CD14-positive monocyte (primary cell): ENCODE data around the gene TIMP2. TPM values are rescaled to one million over a fixed set of nuclear protein-coding genes. Genes with fewer than 3 reads are reported as not detected.

Source experiments
- DNase-seq, 3 donors: peaks; one replicate each; pipeline ENCODE4 v3.0.0-alpha.2; 2011 to 2022
- H2AFZ ChIP-seq: 2 replicates; pipeline ENCODE4 v1.6.0; 2012; ENCODE audit warnings: mild to moderate bottlenecking, low read depth, low read length, inconsistent platforms; ENCODE audit not compliant: insufficient read depth, poor library complexity, severe bottlenecking
- H3K27ac ChIP-seq, 2 donors: 1 replicate in 1 of 2; 2 replicates in 1 of 2; pipeline ENCODE4 v1.5.1; 2012 to 2013; ENCODE audit warnings: low read length in 2 of 2, control low read depth in 1 of 2, inconsistent platforms in 1 of 2, low read depth in 1 of 2, mild to moderate bottlenecking in 1 of 2
- H3K27me3 ChIP-seq, 2 donors: one replicate each; pipeline versions ENCODE4 v1.6.0 to v1.6.1; 2011 to 2013; ENCODE audit warnings: low read length in 2 of 2; ENCODE audit not compliant: control insufficient read depth in 2 of 2, insufficient read depth in 2 of 2
- H3K36me3 ChIP-seq, 2 donors: replicated peaks in 1 of 2; 1 replicate in 1 of 2; 2 replicates in 1 of 2; pipeline versions ENCODE4 v1.5.1 to v1.6.1; 2012 to 2013; ENCODE audit warnings: low read length in 2 of 2, control low read depth in 1 of 2, inconsistent platforms in 1 of 2, mild to moderate bottlenecking in 1 of 2; ENCODE audit not compliant: insufficient read depth in 2 of 2, control insufficient read depth in 1 of 2
- H3K4me1 ChIP-seq, 2 donors: 1 replicate in 1 of 2; 2 replicates in 1 of 2; pipeline versions ENCODE4 v1.5.1 to v1.6.1; 2012 to 2013; ENCODE audit warnings: low read length in 2 of 2, control low read depth in 1 of 2, inconsistent platforms in 1 of 2, mild to moderate bottlenecking in 1 of 2, moderate library complexity in 1 of 2; ENCODE audit not compliant: insufficient read depth in 2 of 2, control insufficient read depth in 1 of 2
- H3K4me2 ChIP-seq: replicated peaks from 2 replicates; pipeline ENCODE3; 2012; ENCODE audit warnings: low read length, moderate library complexity, mild to moderate bottlenecking; ENCODE audit not compliant: poor library complexity, severe bottlenecking; ENCODE audit errors: extremely low read depth
- H3K4me3 ChIP-seq, 3 experiments: fragments of 200-600 bp in 1 of 3; sonication (generic) in 1 of 3; replicated peaks in 1 of 3; 1 replicate in 2 of 3; 2 replicates in 1 of 3; pipeline ENCODE4 v1.5.1; 2011 to 2013; ENCODE audit warnings: low read length in 3 of 3, mild to moderate bottlenecking in 3 of 3, control low read depth in 2 of 3, low read depth in 2 of 3, inconsistent platforms in 1 of 3, moderate library complexity in 1 of 3
- H3K79me2 ChIP-seq: 2 replicates; pipeline ENCODE4 v1.6.0; 2012; ENCODE audit warnings: mild to moderate bottlenecking, control low read depth, inconsistent platforms, low read length, moderate library complexity; ENCODE audit not compliant: insufficient read depth
- H3K9ac ChIP-seq: 2 replicates; pipeline ENCODE4 v1.6.0; 2017; ENCODE audit warnings: low read length, mild to moderate bottlenecking; ENCODE audit not compliant: insufficient read depth, poor library complexity, severe bottlenecking
- H3K9me3 ChIP-seq, 2 donors: replicated peaks in 1 of 2; 1 replicate in 1 of 2; 2 replicates in 1 of 2; pipeline versions ENCODE4 v1.5.1 to v1.6.1; 2012 to 2013; ENCODE audit warnings: low read length in 2 of 2, control low read depth in 1 of 2; ENCODE audit not compliant: control insufficient read depth in 1 of 2, insufficient read depth in 1 of 2
- H4K20me1 ChIP-seq: 2 replicates; pipeline ENCODE4 v1.6.0; 2012; ENCODE audit warnings: mild to moderate bottlenecking, low read length, control low read depth, moderate library complexity; ENCODE audit not compliant: insufficient read depth
- H3K27ac Mint-ChIP-seq, 7 donors: one replicate each; pipeline ENCODE4 v1.8.0; 2020; ENCODE audit warnings: mild to moderate bottlenecking in 7 of 7, mixed read lengths in 7 of 7, moderate library complexity in 6 of 7, inconsistent platforms in 2 of 7
- H3K27me3 Mint-ChIP-seq, 3 donors: one replicate each; pipeline ENCODE4 v1.8.0; 2021 to 2022; ENCODE audit warnings: low read depth in 3 of 3, mild to moderate bottlenecking in 3 of 3, mixed read lengths in 3 of 3, moderate library complexity in 3 of 3, inconsistent platforms in 1 of 3
- H3K36me3 Mint-ChIP-seq, 2 donors: one replicate each; pipeline ENCODE4 v1.8.0; 2020; ENCODE audit warnings: mixed read lengths in 2 of 2, inconsistent platforms in 1 of 2, mild to moderate bottlenecking in 1 of 2
- H3K4me1 Mint-ChIP-seq: one replicate; pipeline ENCODE4 v1.8.0; 2020; ENCODE audit warnings: mild to moderate bottlenecking, mixed read lengths
- H3K4me3 Mint-ChIP-seq, 2 donors: one replicate each; pipeline ENCODE4 v1.8.0; 2020; ENCODE audit warnings: mild to moderate bottlenecking in 2 of 2, mixed read lengths in 2 of 2, moderate library complexity in 1 of 2
- H3K9me3 Mint-ChIP-seq, 7 donors: one replicate each; pipeline ENCODE4 v1.8.0; 2020 to 2022; ENCODE audit warnings: mixed read lengths in 7 of 7, mild to moderate bottlenecking in 6 of 7, moderate library complexity in 6 of 7, inconsistent platforms in 2 of 7
- CTCF ChIP-seq: fragments of 200-600 bp; IDR thresholded peaks from one replicate; pipeline ENCODE4 v1.8.0; 2022; ENCODE audit warnings: antibody characterized with exemption, mild to moderate bottlenecking
- whole genome bisulfite sequencing: methylation state at CpG from one replicate; pipeline ENCODE4 v1.1.5; 2013; ENCODE audit warnings: missing lambda C conversion rate; ENCODE audit not compliant: insufficient coverage; 5-methylcytosine and 5-hydroxymethylcytosine counted together
- intact Hi-C, 2 donors: fragments of 100-400 bp; cut with micrococcal nuclease; formaldehyde crosslinking; loops; one replicate each; pipeline versions ENCODE4 v1.15.0 to v1.15.1; 2023
- polyA plus RNA-seq, 3 donors: library from polyadenylated mRNA; depleted of rRNA in 1 of 3; unstranded in 2 of 3; stranded (reverse) in 1 of 3; fragments of 300-500 nt in 2 of 3; fragments of >200 nt in 1 of 3; fragmentation: Illumina TruSeq in 2 of 3; gene quantifications; 1 replicate in 2 of 3; 2 replicates in 1 of 3; pipeline ENCODE4 v1.2.3, GENCODE V29; 2012 to 2021

The TIMP2 gene
- polyA plus RNA-seq, 3 donors: 4.5 to 101 (median 6.4) TPM

DNA sequence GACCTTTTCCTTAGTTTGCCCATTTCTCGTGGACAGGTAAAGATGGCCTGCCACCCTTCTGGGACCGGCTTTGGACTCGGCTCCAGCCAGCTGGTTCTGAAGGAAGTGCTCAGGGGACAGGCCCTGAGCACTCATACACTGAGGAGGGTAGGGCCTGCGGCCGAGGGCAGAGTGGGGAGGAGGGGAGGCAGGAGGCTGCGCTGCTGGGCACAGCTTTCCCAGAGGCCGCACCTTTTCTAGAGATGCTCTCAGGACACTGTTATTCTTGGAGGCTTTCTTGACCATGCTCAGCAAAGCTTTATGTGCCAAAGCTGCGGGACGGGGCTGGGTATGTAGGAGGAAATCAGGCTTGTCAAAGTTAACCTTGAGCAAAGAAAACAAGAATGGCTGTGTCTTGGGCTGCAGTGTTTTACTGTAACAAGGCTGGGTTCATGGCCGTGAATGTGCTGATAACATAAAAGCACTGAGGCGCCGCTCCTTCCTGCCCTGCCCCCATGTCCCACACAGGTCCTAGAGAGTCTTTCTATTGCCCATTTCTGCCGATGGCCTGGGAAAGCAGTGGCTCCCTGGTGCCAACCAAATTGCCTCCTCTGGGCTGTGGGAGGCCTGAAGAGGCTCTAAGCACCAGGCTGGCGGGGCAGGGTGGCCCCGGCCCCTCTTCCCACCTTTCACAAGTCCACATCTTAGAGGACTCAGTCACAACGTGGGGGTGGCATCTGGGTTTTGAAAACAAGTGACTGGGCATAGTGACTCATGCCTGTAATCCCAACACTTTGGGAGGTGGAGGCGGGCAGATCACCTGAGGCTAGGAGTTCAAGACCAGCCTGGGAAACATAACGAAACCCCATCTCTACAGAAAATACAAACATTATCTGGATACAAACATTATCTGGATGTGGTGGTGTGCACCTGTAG is 22.3 kb upstream of the TIMP2 start:
- Histone ChIP-seq H3K36me3 (no peaks in the 10 kb centered on the region), H4K20me1 (no peaks in the 10 kb centered on the region), H3K27ac (no peak overlapping the region), H3K79me2 (no peaks in the 10 kb centered on the region), H3K9ac (no peak overlapping the region), H2AFZ (no peak overlapping the region), H3K4me2 (no peak overlapping the region), H3K9me3 (peaks cover 15 to 30% of the 10 kb centered on the region in 2 donors), H3K4me3 (no peak overlapping the region), H3K27me3 (no peaks in the 10 kb centered on the region), H3K4me1 (peaks cover 9 to 12% of the 10 kb centered on the region in 2 donors)
- TF ChIP-seq CTCF: no peak
- Mint-ChIP-seq H3K4me3 (no peak overlapping the region), H3K36me3 (peaks cover 3 to 7% of the 10 kb centered on the region in 2 donors), H3K9me3 (peaks cover 7 to 31% (median 24%) of the 10 kb centered on the region in 7 donors), H3K4me1 (peaks cover 11% of the 10 kb centered on the region), H3K27ac (no peak overlapping the region), H3K27me3 (peaks cover 0 to 9% (median 8%) of the 10 kb centered on the region in 3 donors)
- DNase-seq: no peak
- intact Hi-C loops: no loop called here
- 96% methylated on average over 13 of the region's 18 CpGs for WGBS

- H3K9me3 ChIP-seq: peaks cover 15 to 22% of the 10 kb centered on the region in 2 donors
- Mint-ChIP-seq H3K4me1 (peaks cover 11% of the 10 kb centered on the region), H3K36me3 (peaks cover 3 to 7% of the 10 kb centered on the region in 2 donors), H3K9me3 (peaks cover 7 to 25% (median 22%) of the 10 kb centered on the region in 7 donors), H3K27me3 (peaks cover 0 to 8% (median 7%) of the 10 kb centered on the region in 3 donors), H3K4me3 (peak overlapping the region in 1 of 2 donors; percentile 67), H3K27ac (peak overlapping the region in 2 of 7 donors; percentile 37 to 54)
- DNase-seq: no peak
- H3K4me3 ChIP-seq: no peak overlapping the region
- intact Hi-C loops: no loop called here
- no peak overlapping the region for H3K4me2 ChIP-seq
- peaks cover 9 to 12% of the 10 kb centered on the region in 2 donors for H3K4me1 ChIP-seq
- H3K9ac ChIP-seq: no peak overlapping the region
- no peak overlapping the region for H3K27ac ChIP-seq
- no peaks in the 10 kb centered on the region for H3K79me2 ChIP-seq
- no peaks in the 10 kb centered on the region for H3K27me3 ChIP-seq
- TF ChIP-seq CTCF: no peak
- no peak overlapping the region for H2AFZ ChIP-seq
- no peaks in the 10 kb centered on the region for H3K36me3 ChIP-seq
- no CpG with 5 or more reads among the region's 8 CpGs for WGBS
- H4K20me1 ChIP-seq: no peaks in the 10 kb centered on the region
Measured at GRCh38 chr17:78946631-78947030, 21.4 kb upstream of the TIMP2 start.
